PFSK-1 (cell line): Measurements from ENCODE around the gene LRMDA.

ENCODE experiments used
- FOXP2 ChIP-seq: optimal IDR thresholded peaks from 2 replicates; pipeline ENCODE3; 2011; ENCODE audit warnings: borderline replicate concordance, control low read depth, inconsistent platforms; ENCODE audit not compliant: insufficient read depth; ENCODE audit errors: extremely low read length, extremely low read depth
- POLR2AphosphoS5 ChIP-seq: IDR thresholded peaks from 2 replicates; pipeline ENCODE4 v1.6.1; 2012; ENCODE audit warnings: low read depth, mild to moderate bottlenecking, control low read depth, low read length, moderate library complexity
- TAF1 ChIP-seq: IDR thresholded peaks from 2 replicates; pipeline ENCODE4 v1.6.1; 2012; ENCODE audit warnings: low read length, control low read depth, borderline replicate concordance; ENCODE audit not compliant: insufficient read depth
- TF ChIP-seq, protein P1 (sequence below), 2 experiments: IDR thresholded peaks; 2 replicates each; pipeline versions ENCODE4 v1.6.1 to v1.8.0; 2011 to 2012; ENCODE audit warnings: low read depth in 2 of 2, low read length in 2 of 2, control low read depth in 1 of 2, inconsistent platforms in 1 of 2, mild to moderate bottlenecking in 1 of 2, moderate library complexity in 1 of 2; ENCODE audit not compliant: insufficient read depth in 1 of 2

DNA sequence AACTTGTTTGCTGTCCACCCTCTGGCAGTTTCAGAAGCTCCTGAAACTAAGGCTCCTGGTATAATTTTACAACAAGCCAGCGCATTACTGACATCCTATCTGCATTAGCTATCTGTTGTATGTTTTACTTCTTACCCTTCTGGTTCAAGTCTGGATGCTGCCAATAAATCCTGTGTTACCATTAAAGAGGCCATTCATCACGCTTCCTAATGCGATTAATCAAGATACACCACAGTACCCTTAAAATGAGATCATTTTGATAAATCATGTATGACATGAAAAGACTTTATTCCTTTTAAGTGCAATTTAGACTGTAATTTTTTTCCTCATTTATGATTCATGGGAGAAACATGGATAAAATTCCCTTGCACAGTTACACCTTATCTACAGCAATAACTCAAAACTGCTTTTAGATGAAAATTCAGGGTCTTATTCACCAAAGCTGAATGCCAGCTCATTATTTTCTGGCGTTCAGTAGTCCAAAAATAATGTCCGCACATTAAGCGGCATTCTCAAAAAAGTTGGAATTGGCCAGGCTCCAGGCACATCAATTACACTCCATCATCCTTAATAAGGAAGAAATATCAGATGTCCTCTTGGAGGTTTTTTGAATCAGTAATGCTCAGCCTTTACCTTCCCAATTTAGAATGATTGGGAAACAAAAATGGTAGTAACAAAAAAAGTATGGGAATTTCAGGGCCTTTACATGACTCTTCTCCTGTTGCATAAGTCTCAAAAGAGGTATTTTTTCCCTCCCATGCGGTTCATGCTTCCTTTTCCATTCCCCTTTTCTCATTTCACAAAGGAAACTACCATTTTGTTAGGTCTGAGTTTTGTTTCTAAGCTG is 878.5 kb downstream of the LRMDA start:
- TF ChIP-seq TAF1 (no peak), FOXP2 (no peak), POLR2AphosphoS5 (no peak)
- TF ChIP-seq, protein P1, sequence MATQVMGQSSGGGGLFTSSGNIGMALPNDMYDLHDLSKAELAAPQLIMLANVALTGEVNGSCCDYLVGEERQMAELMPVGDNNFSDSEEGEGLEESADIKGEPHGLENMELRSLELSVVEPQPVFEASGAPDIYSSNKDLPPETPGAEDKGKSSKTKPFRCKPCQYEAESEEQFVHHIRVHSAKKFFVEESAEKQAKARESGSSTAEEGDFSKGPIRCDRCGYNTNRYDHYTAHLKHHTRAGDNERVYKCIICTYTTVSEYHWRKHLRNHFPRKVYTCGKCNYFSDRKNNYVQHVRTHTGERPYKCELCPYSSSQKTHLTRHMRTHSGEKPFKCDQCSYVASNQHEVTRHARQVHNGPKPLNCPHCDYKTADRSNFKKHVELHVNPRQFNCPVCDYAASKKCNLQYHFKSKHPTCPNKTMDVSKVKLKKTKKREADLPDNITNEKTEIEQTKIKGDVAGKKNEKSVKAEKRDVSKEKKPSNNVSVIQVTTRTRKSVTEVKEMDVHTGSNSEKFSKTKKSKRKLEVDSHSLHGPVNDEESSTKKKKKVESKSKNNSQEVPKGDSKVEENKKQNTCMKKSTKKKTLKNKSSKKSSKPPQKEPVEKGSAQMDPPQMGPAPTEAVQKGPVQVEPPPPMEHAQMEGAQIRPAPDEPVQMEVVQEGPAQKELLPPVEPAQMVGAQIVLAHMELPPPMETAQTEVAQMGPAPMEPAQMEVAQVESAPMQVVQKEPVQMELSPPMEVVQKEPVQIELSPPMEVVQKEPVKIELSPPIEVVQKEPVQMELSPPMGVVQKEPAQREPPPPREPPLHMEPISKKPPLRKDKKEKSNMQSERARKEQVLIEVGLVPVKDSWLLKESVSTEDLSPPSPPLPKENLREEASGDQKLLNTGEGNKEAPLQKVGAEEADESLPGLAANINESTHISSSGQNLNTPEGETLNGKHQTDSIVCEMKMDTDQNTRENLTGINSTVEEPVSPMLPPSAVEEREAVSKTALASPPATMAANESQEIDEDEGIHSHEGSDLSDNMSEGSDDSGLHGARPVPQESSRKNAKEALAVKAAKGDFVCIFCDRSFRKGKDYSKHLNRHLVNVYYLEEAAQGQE (IDR thresholded peaks at IDR 0.05; ENCODE audit: insufficient read depth in 1 of 2, low read depth in 2 of 2, low read length in 2 of 2), result no peak
